Measurements from ENCODE around the gene SOD3.

GRCh38 chr4:24806206-24806990 lies 11.0 kb downstream of the SOD3 start:
- no peak for TF ChIP-seq SIN3A (IDR thresholded peaks at IDR 0.05; ENCODE audit: borderline replicate concordance, insufficient read depth, low read depth, low read length)
- no peak for TF ChIP-seq REST (IDR thresholded peaks at IDR 0.05; ENCODE audit: insufficient read depth in 1 of 2, low read depth in 2 of 2, low read length in 1 of 2)
- TF ChIP-seq CTCF (IDR thresholded peaks at IDR 0.05), result no peak
- TF ChIP-seq POLR2AphosphoS5 (IDR thresholded peaks at IDR 0.05; ENCODE audit: low read depth, low read length), result no peak
- no peak for TF ChIP-seq TCF7L2 (IDR thresholded peaks at IDR 0.05; ENCODE audit: low read depth, low read length)

All from Panc1 (cell line).